Activated T-helper 2 cell treated with anti-CD3 and anti-CD28 coated beads, Interferon-gamma antibody, Interleukin-2, Interleukin-4, amounts not matched to agents 10 μg/mL and 5 μg/mL and 100 μg/mL, durations not matched to agents 14 hours and 24 hours and 36 hours (primary cell): ENCODE measurements around the gene MYH15. TPM values are rescaled to one million over a fixed set of nuclear protein-coding genes. Genes with fewer than 3 reads are reported as not detected.

Source experiments
- DNase-seq: peaks from one replicate; pipeline ENCODE4 v3.0.0; 2021; ENCODE audit warnings: low spot score
- H3K27ac Mint-ChIP-seq: one replicate; pipeline ENCODE4 v1.8.0; 2021; ENCODE audit warnings: mixed read lengths
- H3K27me3 Mint-ChIP-seq: one replicate; pipeline ENCODE4 v1.8.0; 2021; ENCODE audit warnings: low read depth, mixed read lengths
- H3K36me3 Mint-ChIP-seq: one replicate; pipeline ENCODE4 v1.8.0; 2021; ENCODE audit warnings: low read depth, mixed read lengths
- H3K4me1 Mint-ChIP-seq: one replicate; pipeline ENCODE4 v1.8.0; 2021; ENCODE audit warnings: low read depth, mixed read lengths
- H3K4me3 Mint-ChIP-seq: one replicate; pipeline ENCODE4 v1.8.0; 2021; ENCODE audit warnings: low read depth, mild to moderate bottlenecking, moderate library complexity, mixed read lengths
- H3K9me3 Mint-ChIP-seq: one replicate; pipeline ENCODE4 v1.8.0; 2021; ENCODE audit warnings: mixed read lengths
- intact Hi-C: fragments of 100-400 bp; cut with micrococcal nuclease; formaldehyde crosslinking; loops from one replicate; pipeline ENCODE4 v1.15.1; 2023
- total RNA-seq: library from RNA; stranded (reverse); gene quantifications from 2 replicates; pipeline ENCODE4 v1.2.3, GENCODE V29; 2022

MYH15 gene
- total RNA-seq, 1 donor from 2014 or later: 0.14 TPM

GRCh38 chr3:108428586-108428985 lies 81.8 kb downstream of the MYH15 start:
- peaks cover 3% of the 10 kb centered on the region for H3K27me3 Mint-ChIP-seq
- H3K27ac Mint-ChIP-seq: no peak overlapping the region
- peaks cover 4% of the 10 kb centered on the region for H3K9me3 Mint-ChIP-seq
- DNase-seq: no peak
- H3K36me3 Mint-ChIP-seq: no peaks in the 10 kb centered on the region
- H3K4me3 Mint-ChIP-seq: no peak overlapping the region
- H3K4me1 Mint-ChIP-seq: no peaks in the 10 kb centered on the region
- intact Hi-C loops: no loop called here

DNA sequence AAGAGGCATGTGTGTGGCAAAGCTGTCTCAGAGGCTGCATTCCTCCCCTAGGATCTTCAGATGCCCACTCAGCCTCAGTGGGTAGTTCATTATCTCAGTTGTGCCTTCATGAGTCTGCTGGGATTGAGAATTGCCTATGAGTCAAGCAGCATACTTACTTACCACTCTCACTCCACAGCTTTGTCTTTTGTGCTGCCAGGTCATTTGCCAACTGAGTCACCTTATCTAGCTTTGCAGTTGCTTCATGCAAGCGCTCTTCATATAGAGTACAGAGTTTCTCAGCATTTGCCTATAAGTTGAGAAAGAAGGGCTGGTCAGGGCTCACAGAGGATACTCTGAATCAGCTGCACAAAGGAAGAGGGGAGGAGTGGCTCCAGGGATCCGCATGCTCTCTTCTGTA lies 89.5 kb downstream of the MYH15 start:
- H3K4me3 Mint-ChIP-seq: no peak overlapping the region
- H3K27me3 Mint-ChIP-seq: no peaks in the 10 kb centered on the region
- DNase-seq: no peak
- no peak overlapping the region for H3K27ac Mint-ChIP-seq
- no peaks in the 10 kb centered on the region for H3K9me3 Mint-ChIP-seq
- intact Hi-C loops: no loop called here
- no peaks in the 10 kb centered on the region for H3K4me1 Mint-ChIP-seq
- no peaks in the 10 kb centered on the region for H3K36me3 Mint-ChIP-seq

DNA sequence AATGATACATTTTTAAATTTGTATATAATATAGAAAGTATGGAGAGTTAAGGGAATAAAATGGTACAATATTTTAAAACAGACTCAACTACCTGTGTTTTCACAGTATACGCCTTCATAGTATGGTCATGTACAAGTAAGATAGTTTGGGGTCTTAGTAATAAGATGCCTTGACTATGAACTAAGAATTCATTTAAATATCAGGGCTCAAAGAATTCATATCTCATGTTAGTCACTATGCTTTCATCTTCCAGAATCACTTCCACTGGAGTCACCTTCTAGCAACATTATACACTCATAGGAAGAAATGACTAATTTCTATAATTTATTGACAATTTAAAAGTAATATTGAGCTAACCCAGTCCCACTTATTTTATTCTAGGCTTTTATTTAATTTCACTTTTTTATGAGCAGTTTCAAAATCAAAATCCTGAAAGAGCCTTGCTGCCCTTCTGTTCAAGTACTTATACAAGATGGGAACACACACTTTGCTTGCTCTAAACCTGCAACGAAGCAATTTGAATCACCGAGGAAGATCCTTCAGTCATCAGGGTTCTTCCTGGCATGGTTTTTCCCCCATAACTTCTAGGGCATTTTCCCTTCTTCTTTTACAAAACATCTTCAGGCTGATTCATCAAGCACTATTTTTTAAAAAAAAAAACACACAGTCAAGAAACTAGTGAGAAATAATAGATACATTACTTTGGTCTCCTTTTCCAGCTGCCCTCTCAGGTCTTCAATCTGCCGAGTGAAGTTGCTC lies 94.1 kb downstream of the MYH15 start:
- H3K9me3 Mint-ChIP-seq: no peaks in the 10 kb centered on the region
- H3K36me3 Mint-ChIP-seq: no peaks in the 10 kb centered on the region
- H3K4me1 Mint-ChIP-seq: no peaks in the 10 kb centered on the region
- no peak for DNase-seq
- H3K4me3 Mint-ChIP-seq: no peak overlapping the region
- H3K27ac Mint-ChIP-seq: no peak overlapping the region
- H3K27me3 Mint-ChIP-seq: peaks cover 9% of the 10 kb centered on the region
- intact Hi-C loops: no loop called here

DNA sequence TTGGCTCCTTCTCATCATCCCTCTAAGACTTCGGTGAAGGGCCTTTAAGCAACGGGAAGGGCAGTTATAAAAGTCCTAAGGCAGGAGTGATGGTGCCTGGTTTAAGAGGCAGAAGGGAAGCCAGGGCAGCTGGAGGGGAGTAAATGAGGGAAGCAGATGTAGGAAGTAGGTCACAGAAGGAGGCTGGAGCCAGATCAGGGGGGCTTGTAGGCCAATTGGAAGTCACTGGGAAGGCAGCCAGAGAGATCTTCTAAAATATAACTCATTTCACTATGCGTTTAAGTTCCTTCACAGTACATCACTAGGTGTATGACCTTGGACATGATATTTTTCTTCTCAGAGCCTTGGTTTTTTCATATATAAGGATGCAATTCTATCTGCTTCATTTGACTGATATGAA lies 94.7 kb downstream of the MYH15 start:
- DNase-seq: no peak
- no peak overlapping the region for H3K4me3 Mint-ChIP-seq
- H3K27ac Mint-ChIP-seq: no peak overlapping the region
- H3K4me1 Mint-ChIP-seq: no peaks in the 10 kb centered on the region
- peaks cover 10% of the 10 kb centered on the region for H3K27me3 Mint-ChIP-seq
- no peaks in the 10 kb centered on the region for H3K36me3 Mint-ChIP-seq
- H3K9me3 Mint-ChIP-seq: no peaks in the 10 kb centered on the region
- intact Hi-C loops: no loop called here

GRCh38 chr3:108414007-108414406 lies 96.4 kb downstream of the MYH15 start:
- Mint-ChIP-seq H3K4me1 (no peaks in the 10 kb centered on the region), H3K9me3 (no peaks in the 10 kb centered on the region), H3K4me3 (no peak overlapping the region), H3K36me3 (no peaks in the 10 kb centered on the region), H3K27me3 (peaks cover 10% of the 10 kb centered on the region), H3K27ac (no peak overlapping the region)
- DNase-seq: no peak
- intact Hi-C loops: no loop called here

GRCh38 chr3:108412121-108412750 lies 98.2 kb downstream of the MYH15 start:
- no peak for DNase-seq
- Mint-ChIP-seq H3K4me1 (peaks cover under 1% of the 10 kb centered on the region), H3K27ac (no peak overlapping the region), H3K27me3 (peaks cover 10% of the 10 kb centered on the region), H3K4me3 (no peak overlapping the region), H3K9me3 (no peaks in the 10 kb centered on the region), H3K36me3 (no peaks in the 10 kb centered on the region)
- intact Hi-C loops: no loop called here

GRCh38 chr3:108410531-108410984 lies 99.8 kb downstream of the MYH15 start:
- no peaks in the 10 kb centered on the region for H3K9me3 Mint-ChIP-seq
- no peak for DNase-seq
- intact Hi-C loops: no loop called here
- H3K4me3 Mint-ChIP-seq: no peak overlapping the region
- H3K27ac Mint-ChIP-seq: no peak overlapping the region
- H3K36me3 Mint-ChIP-seq: no peaks in the 10 kb centered on the region
- H3K4me1 Mint-ChIP-seq: peaks cover 7% of the 10 kb centered on the region
- H3K27me3 Mint-ChIP-seq: peaks cover 10% of the 10 kb centered on the region

DNA sequence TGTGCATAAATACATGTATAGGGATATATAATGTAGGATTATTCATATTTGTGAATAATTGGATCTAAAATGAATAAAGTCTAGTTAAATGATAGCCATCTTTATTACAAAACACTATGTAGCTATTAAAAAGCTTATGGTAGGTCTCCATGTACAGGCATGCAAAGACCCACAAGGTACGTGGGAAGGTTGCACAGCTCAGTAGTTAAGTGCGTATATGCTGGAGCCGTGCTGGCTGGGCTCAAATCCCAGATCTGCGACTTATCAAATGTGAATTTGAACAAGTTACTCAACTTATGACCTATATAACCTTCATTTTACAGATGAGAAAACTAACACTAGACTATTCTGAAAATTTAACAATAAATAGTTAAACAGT lies 100.6 kb downstream of the MYH15 start:
- Mint-ChIP-seq H3K4me1 (peaks cover 7% of the 10 kb centered on the region), H3K9me3 (no peaks in the 10 kb centered on the region), H3K36me3 (no peaks in the 10 kb centered on the region), H3K4me3 (no peak overlapping the region), H3K27ac (no peak overlapping the region), H3K27me3 (peaks cover 10% of the 10 kb centered on the region)
- DNase-seq: no peak
- intact Hi-C loops: loop anchor here (5.0 kb wide), 1 partner anchor 187 kb away; the partner anchor contains the start of gene IFT57

DNA sequence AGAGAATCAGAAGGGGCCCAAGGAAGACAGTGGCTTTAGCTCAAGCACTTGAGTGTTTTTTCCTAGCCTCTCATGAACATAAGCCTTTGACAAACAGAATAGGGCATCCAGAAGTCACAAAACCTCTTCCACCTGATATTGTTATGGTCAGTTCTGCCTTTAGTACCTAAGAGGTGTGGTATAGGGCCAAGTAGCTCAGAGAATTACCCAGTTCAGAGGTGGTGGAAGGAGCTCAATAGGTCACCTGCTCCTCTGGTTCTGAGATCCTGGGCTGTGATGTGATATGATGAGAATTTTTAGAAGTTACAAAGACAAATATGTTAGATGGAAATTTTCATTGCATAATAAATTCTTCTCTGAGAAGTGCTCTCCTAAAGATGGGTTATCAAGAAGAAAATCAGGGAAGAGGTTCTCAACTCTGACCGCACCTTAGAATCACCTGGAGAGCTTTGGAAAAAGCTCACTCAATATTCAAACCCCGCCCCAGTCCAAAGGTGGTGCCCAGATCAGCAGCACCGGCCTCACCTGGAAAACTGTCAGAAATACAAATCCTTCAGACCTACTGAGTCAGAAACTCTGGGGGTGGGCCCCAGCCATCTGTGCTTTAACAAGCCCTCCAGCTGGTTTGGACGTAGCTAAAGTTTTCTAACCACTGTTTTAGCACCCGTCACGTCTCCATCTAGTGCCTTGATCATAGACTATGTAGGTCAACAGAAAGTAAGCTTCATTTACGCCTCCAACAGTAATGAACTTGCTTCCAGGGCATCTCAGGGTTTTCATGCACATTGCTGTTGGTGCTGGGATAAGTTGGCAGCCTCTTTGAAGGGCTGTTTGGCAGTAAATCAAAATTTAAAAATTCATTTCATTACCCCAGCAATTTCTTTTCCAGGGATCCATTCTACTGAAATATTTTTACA lies 101.3 kb downstream of the MYH15 start:
- Mint-ChIP-seq H3K4me3 (no peak overlapping the region), H3K27me3 (peaks cover 10% of the 10 kb centered on the region), H3K4me1 (peaks cover 7% of the 10 kb centered on the region), H3K9me3 (no peaks in the 10 kb centered on the region), H3K36me3 (no peaks in the 10 kb centered on the region), H3K27ac (no peak overlapping the region)
- intact Hi-C loops: loop anchor here (5.0 kb wide), 1 partner anchor 187 kb away; the partner anchor contains the start of gene IFT57
- DNase-seq: no peak

GRCh38 chr3:108407886-108408285 lies 102.5 kb downstream of the MYH15 start:
- peaks cover 7% of the 10 kb centered on the region for H3K4me1 Mint-ChIP-seq
- no peaks in the 10 kb centered on the region for H3K36me3 Mint-ChIP-seq
- intact Hi-C loops: loop anchor here (5.0 kb wide), 1 partner anchor 186 kb away; the partner anchor contains the start of gene IFT57
- DNase-seq: no peak
- no peak overlapping the region for H3K27ac Mint-ChIP-seq
- peaks cover 7% of the 10 kb centered on the region for H3K27me3 Mint-ChIP-seq
- no peak overlapping the region for H3K4me3 Mint-ChIP-seq
- H3K9me3 Mint-ChIP-seq: no peaks in the 10 kb centered on the region

DNA sequence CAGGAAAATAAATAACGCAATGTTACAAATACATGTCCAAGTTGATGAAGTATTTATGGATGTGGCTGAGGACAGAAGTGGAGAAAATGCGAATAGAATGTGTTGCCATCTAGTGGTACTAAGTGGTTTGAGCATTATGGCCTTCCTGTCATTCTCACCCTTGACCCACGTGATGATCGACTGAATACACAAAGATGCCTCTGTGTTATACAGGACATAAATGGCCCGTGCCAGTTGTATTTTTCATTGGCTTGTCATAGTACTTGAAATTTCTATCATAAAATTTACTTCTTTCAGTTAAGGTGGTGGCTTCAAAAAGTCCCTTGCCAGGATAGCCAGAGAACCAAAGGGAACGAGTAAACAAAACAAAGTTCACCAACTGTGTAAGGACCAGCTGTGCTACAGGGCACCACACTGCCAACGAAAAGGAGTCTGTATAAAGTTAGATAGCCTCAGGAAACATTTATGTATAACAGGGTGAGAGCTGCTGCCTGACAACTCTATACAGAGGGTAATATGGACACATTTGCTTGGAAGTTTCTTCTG lies 103.7 kb downstream of the MYH15 start:
- DNase-seq: no peak
- H3K9me3 Mint-ChIP-seq: no peaks in the 10 kb centered on the region
- intact Hi-C loops: loop anchor here (1.0 to 5.0 kb wide), 2 partner anchors 184 to 253 kb away; partner anchors contain the start of gene IFT57
- H3K36me3 Mint-ChIP-seq: no peaks in the 10 kb centered on the region
- peaks cover 5% of the 10 kb centered on the region for H3K27me3 Mint-ChIP-seq
- no peak overlapping the region for H3K27ac Mint-ChIP-seq
- H3K4me3 Mint-ChIP-seq: no peak overlapping the region
- H3K4me1 Mint-ChIP-seq: peaks cover 7% of the 10 kb centered on the region

DNA sequence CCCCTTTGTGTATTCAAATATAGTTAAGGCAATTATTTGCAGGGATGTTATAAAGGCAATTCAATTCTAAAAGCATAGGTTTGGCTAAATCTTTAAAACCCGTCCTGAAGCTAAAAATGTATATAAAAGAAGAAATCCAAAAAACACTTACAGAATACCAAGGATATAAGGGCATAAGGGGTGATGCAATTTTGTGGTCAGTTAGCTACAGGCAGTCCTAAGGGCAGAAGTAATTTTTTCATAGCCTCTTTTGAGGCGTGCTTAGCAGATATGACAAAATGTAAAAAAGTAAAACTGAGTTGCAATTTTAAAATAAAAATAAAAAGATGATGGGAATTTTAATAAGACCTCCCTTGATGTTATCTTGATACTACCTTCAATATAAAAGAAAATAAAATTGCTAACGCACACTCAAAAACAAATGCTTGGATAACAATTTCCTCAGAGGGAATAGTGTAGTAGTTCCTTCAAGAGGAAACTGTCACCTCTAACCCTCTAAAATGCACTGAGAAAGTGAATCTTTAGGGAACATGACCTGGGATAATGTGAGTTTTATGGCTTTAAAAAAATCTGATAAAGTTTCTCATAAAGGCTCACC lies 104.2 kb downstream of the MYH15 start:
- Mint-ChIP-seq H3K36me3 (no peaks in the 10 kb centered on the region), H3K9me3 (no peaks in the 10 kb centered on the region), H3K27ac (no peak overlapping the region), H3K4me1 (peaks cover 7% of the 10 kb centered on the region), H3K4me3 (no peak overlapping the region), H3K27me3 (no peaks in the 10 kb centered on the region)
- intact Hi-C loops: loop anchor here (1.0 to 5.0 kb wide), 2 partner anchors 184 to 253 kb away; partner anchors contain the start of gene IFT57
- no peak for DNase-seq
